Breast epithelium (tissue), 4 donors: ENCODE results near the gene SDC4. TPM values are rescaled to one million over a fixed set of nuclear protein-coding genes. Genes with fewer than 3 reads are reported as not detected.
"Not testable (repeated sequence)": the region's sequence is repeated elsewhere in the genome, so short reads cannot be mapped to it uniquely, and the experiment has no call there.

Source experiments
- DNase-seq, 2 donors: peaks; one replicate each; pipeline ENCODE4 v3.0.0-alpha.2; 2019; ENCODE audit warnings: low spot score in 2 of 2
- H3K27ac ChIP-seq, 2 donors: fragments of 200-600 bp; sonication (generic) in 1 of 2; one replicate each; pipeline ENCODE4 v1.5.1; 2016 to 2019; ENCODE audit warnings: mild to moderate bottlenecking in 1 of 2
- H3K27me3 ChIP-seq, 2 donors: fragments of 200-600 bp; sonication (generic) in 1 of 2; one replicate each; pipeline versions ENCODE4 v1.5.1 to v1.6.0; 2017 to 2019; ENCODE audit warnings: control low read depth in 1 of 2, mild to moderate bottlenecking in 1 of 2
- H3K36me3 ChIP-seq: fragments of 200-600 bp; one replicate; pipeline ENCODE4 v1.5.1; 2019
- H3K4me1 ChIP-seq, 2 donors: fragments of 200-600 bp; sonication (generic); one replicate each; pipeline ENCODE4 v1.5.1; 2016 to 2019; ENCODE audit warnings: control low read depth in 1 of 2
- H3K4me3 ChIP-seq, 3 donors: fragments of 200-600 bp; sonication (generic); 1 replicate in 2 of 3; 2 replicates in 1 of 3; pipeline ENCODE4 v1.5.1; 2016 to 2019; ENCODE audit warnings: mild to moderate bottlenecking in 3 of 3, moderate library complexity in 2 of 3
- H3K9me3 ChIP-seq, 2 donors: fragments of 200-600 bp; sonication (generic) in 1 of 2; one replicate each; pipeline ENCODE4 v1.5.1; 2016 to 2019; ENCODE audit warnings: control low read depth in 1 of 2
- POLR2A ChIP-seq: fragments of 450-650 bp; IDR thresholded peaks from one replicate; pipeline ENCODE4 v1.6.1; 2016; ENCODE audit warnings: antibody characterized with exemption, mild to moderate bottlenecking, moderate library complexity
- POLR2AphosphoS5 ChIP-seq, 3 donors: sonication (generic); formaldehyde crosslinking; IDR thresholded peaks; one replicate each; pipeline ENCODE4 v1.6.1; 2017; ENCODE audit warnings: antibody characterized with exemption in 3 of 3
- intact Hi-C: fragments of 100-400 bp; cut with DNase I; formaldehyde crosslinking; loops from one replicate; pipeline ENCODE4 v1.15.1; 2023; ENCODE audit warnings: low total_unique reads
- total RNA-seq, 3 donors: library from RNA; depleted of rRNA; stranded (reverse); fragments of >200 nt; gene quantifications; one replicate each; pipeline ENCODE4 v1.1.0, GENCODE V29; 2016
- TF ChIP-seq, protein P1 (sequence below), 3 donors: fragments of 450-650 bp; IDR thresholded peaks; one replicate each; pipeline ENCODE4 v1.5.1; 2016 to 2017; ENCODE audit warnings: antibody characterized with exemption in 3 of 3, mild to moderate bottlenecking in 3 of 3, moderate library complexity in 3 of 3

Gene SDC4
- total RNA-seq, 3 donors from 2014 or later, result 29.4 to 337 (median 121) TPM

DNA sequence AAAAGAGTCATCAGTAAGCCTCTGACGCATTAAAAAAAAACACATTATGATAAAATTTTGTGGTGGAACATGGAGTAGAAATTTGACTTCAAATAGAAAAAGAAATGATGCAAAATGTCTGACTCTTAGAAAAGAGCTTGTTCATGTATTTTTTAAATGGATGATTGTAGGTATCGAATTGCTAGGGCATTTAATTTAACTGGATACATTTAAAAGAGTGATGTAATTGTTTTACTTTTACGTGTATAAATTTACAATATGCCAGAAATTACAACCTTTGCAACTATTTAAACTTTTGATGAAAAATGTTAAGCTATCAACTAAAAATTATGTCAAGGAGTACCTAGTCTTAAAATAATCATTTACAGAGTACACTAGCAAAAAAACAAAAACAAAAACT lies 4.5 kb upstream of the SDC4 start:
- no peak overlapping the region for H3K27ac ChIP-seq
- no peak for TF ChIP-seq POLR2AphosphoS5 (IDR thresholded peaks at IDR 0.05)
- no peak for TF ChIP-seq POLR2A
- TF ChIP-seq, protein P1, sequence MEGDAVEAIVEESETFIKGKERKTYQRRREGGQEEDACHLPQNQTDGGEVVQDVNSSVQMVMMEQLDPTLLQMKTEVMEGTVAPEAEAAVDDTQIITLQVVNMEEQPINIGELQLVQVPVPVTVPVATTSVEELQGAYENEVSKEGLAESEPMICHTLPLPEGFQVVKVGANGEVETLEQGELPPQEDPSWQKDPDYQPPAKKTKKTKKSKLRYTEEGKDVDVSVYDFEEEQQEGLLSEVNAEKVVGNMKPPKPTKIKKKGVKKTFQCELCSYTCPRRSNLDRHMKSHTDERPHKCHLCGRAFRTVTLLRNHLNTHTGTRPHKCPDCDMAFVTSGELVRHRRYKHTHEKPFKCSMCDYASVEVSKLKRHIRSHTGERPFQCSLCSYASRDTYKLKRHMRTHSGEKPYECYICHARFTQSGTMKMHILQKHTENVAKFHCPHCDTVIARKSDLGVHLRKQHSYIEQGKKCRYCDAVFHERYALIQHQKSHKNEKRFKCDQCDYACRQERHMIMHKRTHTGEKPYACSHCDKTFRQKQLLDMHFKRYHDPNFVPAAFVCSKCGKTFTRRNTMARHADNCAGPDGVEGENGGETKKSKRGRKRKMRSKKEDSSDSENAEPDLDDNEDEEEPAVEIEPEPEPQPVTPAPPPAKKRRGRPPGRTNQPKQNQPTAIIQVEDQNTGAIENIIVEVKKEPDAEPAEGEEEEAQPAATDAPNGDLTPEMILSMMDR (IDR thresholded peaks at IDR 0.05), result no peak
- no peaks in the 10 kb centered on the region for H3K36me3 ChIP-seq
- no peaks in the 10 kb centered on the region for H3K9me3 ChIP-seq
- H3K27me3 ChIP-seq, result no peaks in the 10 kb centered on the region
- peaks cover 0 to 6% of the 10 kb centered on the region in 2 donors for H3K4me1 ChIP-seq
- DNase-seq, result no peak
- intact Hi-C loops, result no loop called here
- no peak overlapping the region for H3K4me3 ChIP-seq

- H3K4me3 ChIP-seq, H3K27me3 ChIP-seq, H3K36me3 ChIP-seq, DNase-seq, H3K4me1 ChIP-seq, H3K27ac ChIP-seq, intact Hi-C loops, H3K9me3 ChIP-seq: not testable (repeated sequence)
Observed at GRCh38 chr20:45350795-45351194, 2.6 kb upstream of the SDC4 start.

GRCh38 chr20:45350217-45350616 lies 2.0 kb upstream of the SDC4 start:
- no peak for DNase-seq
- no peak overlapping the region for H3K27ac ChIP-seq
- intact Hi-C loops, result no loop called here
- H3K36me3 ChIP-seq, result no peaks in the 10 kb centered on the region
- no peak overlapping the region for H3K4me3 ChIP-seq
- H3K27me3 ChIP-seq, result no peaks in the 10 kb centered on the region
- H3K4me1 ChIP-seq, result peaks cover 3% of the 10 kb centered on the region in 2 donors
- TF ChIP-seq POLR2A, result no peak
- TF ChIP-seq, protein P1 (IDR thresholded peaks at IDR 0.05), result no peak
- TF ChIP-seq POLR2AphosphoS5 (IDR thresholded peaks at IDR 0.05), result no peak
- H3K9me3 ChIP-seq, result no peaks in the 10 kb centered on the region

GRCh38 chr20:45347297-45347935 lies 808 bp downstream of the SDC4 start:
- Histone ChIP-seq H3K27ac (peak overlapping the region; percentile 97 to 99), H3K27me3 (no peaks in the 10 kb centered on the region), H3K9me3 (no peaks in the 10 kb centered on the region), H3K36me3 (no peaks in the 10 kb centered on the region), H3K4me3 (peak overlapping the region; percentile 64 to 96 (median 82)), H3K4me1 (peaks cover 3 to 21% of the 10 kb centered on the region in 2 donors)
- no peak for DNase-seq
- intact Hi-C loops, result loop anchor here (10.0 kb wide), 1 partner anchor 1337 kb away; the partner anchor contains the start of gene TP53RK
- no peak for TF ChIP-seq POLR2A
- TF ChIP-seq, protein P1 (IDR thresholded peaks at IDR 0.05), result no peak
- peak in 1 of 3 donors; percentile 41 for TF ChIP-seq POLR2AphosphoS5 (IDR thresholded peaks at IDR 0.05)

- no peak for DNase-seq
- intact Hi-C loops, result loop anchor here (10.0 kb wide), 1 partner anchor 1338 kb away; the partner anchor contains the start of gene TP53RK
- no peaks in the 10 kb centered on the region for H3K36me3 ChIP-seq
- no peaks in the 10 kb centered on the region for H3K9me3 ChIP-seq
- H3K27me3 ChIP-seq, result no peaks in the 10 kb centered on the region
- H3K27ac ChIP-seq, result peak overlapping the region; percentile 97 to 99
- TF ChIP-seq POLR2AphosphoS5 (IDR thresholded peaks at IDR 0.05) (no peak), POLR2A (no peak)
- TF ChIP-seq, protein P1 (IDR thresholded peaks at IDR 0.05), result no peak
- H3K4me3 ChIP-seq, result peak overlapping the region; percentile 64 to 96 (median 82)
- peaks cover 3 to 21% of the 10 kb centered on the region in 2 donors for H3K4me1 ChIP-seq
Observed at GRCh38 chr20:45346851-45347250, 1.4 kb downstream of the SDC4 start.
